HEK293 (cell line): ENCODE measurements around the gene BHLHE23.

Experiments used
- CTCF ChIA-PET: fragments of 350-600 bp; formaldehyde crosslinking; extraction: SDS; loops from one replicate; lab custom pipeline; 2021; ENCODE audit warnings: antibody characterized with exemption; lab: Yijun Ruan, JAX
- POLR2A ChIA-PET: fragments of 300-600 bp; formaldehyde crosslinking; extraction: SDS; loops from one replicate; lab custom pipeline; 2020; ENCODE audit warnings: antibody characterized with exemption, inconsistent platforms; lab: Yijun Ruan, JAX
- H3K27ac ChIP-seq: fragments of 200-500 bp; sonication (Bioruptor generic); 2 replicates; pipeline ENCODE4 v1.5.1; 2014; ENCODE audit warnings: low read depth, low read length, control low read depth, inconsistent platforms; ENCODE audit errors: extremely low read depth
- H3K36me3 ChIP-seq, 2 experiments: fragments of 200-500 bp in 1 of 2; sonication (Bioruptor generic) in 1 of 2; 1 replicate in 1 of 2; 2 replicates in 1 of 2; pipeline ENCODE4 v1.5.1; 2014 to 2017; ENCODE audit warnings: inconsistent platforms in 2 of 2, low read length in 2 of 2; ENCODE audit not compliant: control insufficient read depth in 2 of 2, insufficient read depth in 1 of 2
- H3K4me1 ChIP-seq: fragments of 200-500 bp; sonication (Bioruptor generic); 2 replicates; pipeline ENCODE4 v1.5.1; 2014; ENCODE audit warnings: mild to moderate bottlenecking, low read length, inconsistent platforms; ENCODE audit not compliant: control insufficient read depth, insufficient read depth
- H3K4me3 ChIP-seq: 2 replicates; pipeline ENCODE4 v1.5.1; 2011; ENCODE audit warnings: low read depth, mild to moderate bottlenecking, control low read depth, low read length, moderate library complexity
- H3K9me3 ChIP-seq: fragments of 200-500 bp; sonication (Bioruptor generic); 2 replicates; pipeline ENCODE4 v1.5.1; 2014; ENCODE audit warnings: low read depth, low read length, inconsistent platforms; ENCODE audit not compliant: control insufficient read depth, insufficient read depth
- EGR2 ChIP-seq: fragments of 450-650 bp; formaldehyde crosslinking; IDR thresholded peaks from 2 replicates; pipeline ENCODE4 v1.5.1; 2016; ENCODE audit warnings: low read depth, missing biosample characterization, missing genetic modification characterization
- FEZF1 ChIP-seq: fragments of 450-650 bp; formaldehyde crosslinking; IDR thresholded peaks from 2 replicates; pipeline ENCODE4 v1.5.1; 2016; ENCODE audit warnings: missing biosample characterization, missing genetic modification characterization
- TRIM28 ChIP-seq: IDR thresholded peaks from 2 replicates; pipeline ENCODE4 v1.6.1; 2011; ENCODE audit warnings: low read length, control low read depth, borderline replicate concordance
- YY1 ChIP-seq: fragments of 450-650 bp; formaldehyde crosslinking; IDR thresholded peaks from 2 replicates; pipeline ENCODE4 v1.5.1; 2018; ENCODE audit warnings: missing biosample characterization, missing genetic modification characterization
- ZFP41 ChIP-seq: fragments of 450-650 bp; formaldehyde crosslinking; IDR thresholded peaks from 2 replicates; pipeline ENCODE4 v1.5.1; 2016; ENCODE audit warnings: missing biosample characterization, missing genetic modification characterization, borderline replicate concordance
- ZNF10 ChIP-seq: fragments of 450-650 bp; formaldehyde crosslinking; IDR thresholded peaks from 2 replicates; pipeline ENCODE4 v1.5.1; 2017; ENCODE audit warnings: missing biosample characterization, missing genetic modification characterization
- ZNF133 ChIP-seq: fragments of 450-650 bp; formaldehyde crosslinking; IDR thresholded peaks from 2 replicates; pipeline ENCODE4 v1.5.1; 2016; ENCODE audit warnings: missing biosample characterization, missing genetic modification characterization
- ZNF184 ChIP-seq: fragments of 450-650 bp; IDR thresholded peaks from 2 replicates; pipeline ENCODE4 v1.5.1; 2018; ENCODE audit warnings: missing biosample characterization, mild to moderate bottlenecking, missing genetic modification characterization
- ZNF19 ChIP-seq: fragments of 450-650 bp; formaldehyde crosslinking; IDR thresholded peaks from 2 replicates; pipeline ENCODE4; 2016; ENCODE audit warnings: missing biosample characterization, missing genetic modification characterization, low read depth
- ZNF354C ChIP-seq: fragments of 450-650 bp; formaldehyde crosslinking; IDR thresholded peaks from 2 replicates; pipeline ENCODE4 v1.5.1; 2016; ENCODE audit warnings: missing biosample characterization, missing genetic modification characterization, low read depth, borderline replicate concordance
- ZNF416 ChIP-seq: fragments of 450-650 bp; formaldehyde crosslinking; IDR thresholded peaks from 2 replicates; pipeline ENCODE4 v1.5.1; 2016; ENCODE audit warnings: missing biosample characterization, missing genetic modification characterization
- ZNF549 ChIP-seq: fragments of 450-650 bp; IDR thresholded peaks from 2 replicates; pipeline ENCODE4 v1.5.1; 2018; ENCODE audit warnings: missing biosample characterization, missing genetic modification characterization, mild to moderate bottlenecking, inconsistent platforms, moderate library complexity
- ZNF610 ChIP-seq: fragments of 450-650 bp; formaldehyde crosslinking; IDR thresholded peaks from 2 replicates; pipeline ENCODE4 v1.5.1; 2016; ENCODE audit warnings: missing biosample characterization, missing genetic modification characterization, borderline replicate concordance
- ZNF701 ChIP-seq: fragments of 450-650 bp; formaldehyde crosslinking; IDR thresholded peaks from 2 replicates; pipeline ENCODE4 v1.5.1; 2016; ENCODE audit warnings: missing biosample characterization, missing genetic modification characterization
- TF ChIP-seq, protein P1 (sequence below): fragments of 450-650 bp; formaldehyde crosslinking; IDR thresholded peaks from 2 replicates; pipeline ENCODE4 v1.5.1; 2016; ENCODE audit warnings: missing biosample characterization, missing genetic modification characterization
- TF ChIP-seq, protein P2 (sequence below): fragments of 450-650 bp; formaldehyde crosslinking; IDR thresholded peaks from 2 replicates; pipeline ENCODE4 v1.5.1; 2016; ENCODE audit warnings: missing biosample characterization, missing genetic modification characterization, borderline replicate concordance
- TF ChIP-seq, protein P3 (sequence below): fragments of 450-650 bp; formaldehyde crosslinking; IDR thresholded peaks from 2 replicates; pipeline ENCODE4 v1.5.1; 2016; ENCODE audit warnings: missing biosample characterization, missing genetic modification characterization
- TF ChIP-seq, protein P4 (sequence below): sonication (generic); formaldehyde crosslinking; IDR thresholded peaks from 2 replicates; pipeline ENCODE4 v1.8.1; 2022; ENCODE audit warnings: mild to moderate bottlenecking, moderate library complexity, missing genetic modification reagents
- TF ChIP-seq, protein P5 (sequence below): fragments of 450-650 bp; formaldehyde crosslinking; IDR thresholded peaks from 2 replicates; pipeline ENCODE4 v1.5.1; 2016; ENCODE audit warnings: missing biosample characterization, missing genetic modification characterization, low read depth
- TF ChIP-seq, protein P6 (sequence below): fragments of 450-650 bp; formaldehyde crosslinking; IDR thresholded peaks from 2 replicates; pipeline ENCODE4 v1.5.1; 2016; ENCODE audit warnings: missing biosample characterization, missing genetic modification characterization, low read depth
- TF ChIP-seq, protein P7 (sequence below): fragments of 450-650 bp; formaldehyde crosslinking; IDR thresholded peaks from 2 replicates; pipeline ENCODE4 v1.5.1; 2016; ENCODE audit warnings: missing biosample characterization, missing genetic modification characterization
- TF ChIP-seq, protein P8 (sequence below): fragments of 450-650 bp; formaldehyde crosslinking; IDR thresholded peaks from 2 replicates; pipeline ENCODE4 v1.5.1; 2016; ENCODE audit warnings: missing biosample characterization, missing genetic modification characterization
- TF ChIP-seq, protein P9 (sequence below): fragments of 450-650 bp; formaldehyde crosslinking; IDR thresholded peaks from 2 replicates; pipeline ENCODE4 v1.5.1; 2017; ENCODE audit warnings: missing biosample characterization, missing genetic modification characterization

The BHLHE23 gene

DNA sequence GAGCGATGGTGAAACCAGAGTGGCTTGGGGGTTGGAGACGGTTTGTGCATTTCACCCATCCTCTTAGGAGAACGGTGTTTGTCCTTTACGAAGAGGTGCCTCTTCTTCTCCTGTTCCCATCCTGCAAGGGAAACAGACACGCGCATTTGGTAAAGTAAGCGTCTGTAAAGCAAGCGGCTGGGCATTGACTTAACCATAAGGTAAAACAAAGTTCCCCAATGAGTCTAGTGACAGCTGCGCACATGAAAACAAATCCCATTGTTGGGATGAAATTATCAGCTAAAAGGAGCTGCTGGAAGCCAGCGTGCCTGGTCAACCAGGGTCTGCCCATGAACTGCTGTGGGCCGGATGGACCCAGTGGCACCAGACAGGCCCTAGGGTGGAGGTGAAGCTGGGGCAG lies 5.8 kb downstream of the BHLHE23 start:
- POLR2A ChIA-PET = no interaction called here
- CTCF ChIA-PET = interaction anchor here (0.9 kb wide), 1 partner anchor 28 kb away, joined by 3 read pairs; no protein-coding TSS in a partner anchor

DNA sequence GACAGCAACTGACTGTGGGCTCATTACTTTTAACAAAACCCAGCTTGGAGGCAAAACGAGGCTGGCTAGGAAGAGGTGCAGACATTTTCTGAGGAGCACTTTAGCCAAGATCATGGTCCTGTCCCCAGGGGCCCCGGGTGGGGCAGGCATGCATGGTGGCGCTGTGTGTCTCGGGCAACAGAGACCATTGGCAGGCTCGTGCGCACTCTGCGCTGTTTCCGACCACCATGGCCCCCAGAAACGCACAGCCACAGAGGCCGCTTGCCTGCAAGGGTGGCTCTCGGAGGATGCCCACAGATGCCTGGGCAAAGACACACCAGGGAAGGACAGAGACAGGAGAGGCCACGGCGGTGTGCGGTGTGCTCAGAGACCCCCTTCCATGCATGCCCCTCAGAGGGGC lies 6.7 kb downstream of the BHLHE23 start:
- H3K9me3 ChIP-seq = no peaks in the 10 kb centered on the region
- H3K4me3 ChIP-seq = no peak overlapping the region
- ChIA-PET CTCF (no interaction called here), POLR2A (no interaction called here)
- no peaks in the 10 kb centered on the region for H3K4me1 ChIP-seq
- no peaks in the 10 kb centered on the region for H3K36me3 ChIP-seq
- H3K27ac ChIP-seq = no peak overlapping the region
- TF ChIP-seq ZNF184 (tag by site-specific recombination) (no peak), ZNF10 (no peak), FEZF1 (tag by site-specific recombination) (no peak), ZNF354C (tag by site-specific recombination) (no peak), ZNF133 (no peak)
- TF ChIP-seq, protein P1, sequence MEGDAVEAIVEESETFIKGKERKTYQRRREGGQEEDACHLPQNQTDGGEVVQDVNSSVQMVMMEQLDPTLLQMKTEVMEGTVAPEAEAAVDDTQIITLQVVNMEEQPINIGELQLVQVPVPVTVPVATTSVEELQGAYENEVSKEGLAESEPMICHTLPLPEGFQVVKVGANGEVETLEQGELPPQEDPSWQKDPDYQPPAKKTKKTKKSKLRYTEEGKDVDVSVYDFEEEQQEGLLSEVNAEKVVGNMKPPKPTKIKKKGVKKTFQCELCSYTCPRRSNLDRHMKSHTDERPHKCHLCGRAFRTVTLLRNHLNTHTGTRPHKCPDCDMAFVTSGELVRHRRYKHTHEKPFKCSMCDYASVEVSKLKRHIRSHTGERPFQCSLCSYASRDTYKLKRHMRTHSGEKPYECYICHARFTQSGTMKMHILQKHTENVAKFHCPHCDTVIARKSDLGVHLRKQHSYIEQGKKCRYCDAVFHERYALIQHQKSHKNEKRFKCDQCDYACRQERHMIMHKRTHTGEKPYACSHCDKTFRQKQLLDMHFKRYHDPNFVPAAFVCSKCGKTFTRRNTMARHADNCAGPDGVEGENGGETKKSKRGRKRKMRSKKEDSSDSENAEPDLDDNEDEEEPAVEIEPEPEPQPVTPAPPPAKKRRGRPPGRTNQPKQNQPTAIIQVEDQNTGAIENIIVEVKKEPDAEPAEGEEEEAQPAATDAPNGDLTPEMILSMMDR (tag by site-specific recombination) = no peak
- TF ChIP-seq, protein P2, sequence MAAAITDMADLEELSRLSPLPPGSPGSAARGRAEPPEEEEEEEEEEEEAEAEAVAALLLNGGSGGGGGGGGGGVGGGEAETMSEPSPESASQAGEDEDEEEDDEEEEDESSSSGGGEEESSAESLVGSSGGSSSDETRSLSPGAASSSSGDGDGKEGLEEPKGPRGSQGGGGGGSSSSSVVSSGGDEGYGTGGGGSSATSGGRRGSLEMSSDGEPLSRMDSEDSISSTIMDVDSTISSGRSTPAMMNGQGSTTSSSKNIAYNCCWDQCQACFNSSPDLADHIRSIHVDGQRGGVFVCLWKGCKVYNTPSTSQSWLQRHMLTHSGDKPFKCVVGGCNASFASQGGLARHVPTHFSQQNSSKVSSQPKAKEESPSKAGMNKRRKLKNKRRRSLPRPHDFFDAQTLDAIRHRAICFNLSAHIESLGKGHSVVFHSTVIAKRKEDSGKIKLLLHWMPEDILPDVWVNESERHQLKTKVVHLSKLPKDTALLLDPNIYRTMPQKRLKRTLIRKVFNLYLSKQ = no peak
- TF ChIP-seq, protein P3, sequence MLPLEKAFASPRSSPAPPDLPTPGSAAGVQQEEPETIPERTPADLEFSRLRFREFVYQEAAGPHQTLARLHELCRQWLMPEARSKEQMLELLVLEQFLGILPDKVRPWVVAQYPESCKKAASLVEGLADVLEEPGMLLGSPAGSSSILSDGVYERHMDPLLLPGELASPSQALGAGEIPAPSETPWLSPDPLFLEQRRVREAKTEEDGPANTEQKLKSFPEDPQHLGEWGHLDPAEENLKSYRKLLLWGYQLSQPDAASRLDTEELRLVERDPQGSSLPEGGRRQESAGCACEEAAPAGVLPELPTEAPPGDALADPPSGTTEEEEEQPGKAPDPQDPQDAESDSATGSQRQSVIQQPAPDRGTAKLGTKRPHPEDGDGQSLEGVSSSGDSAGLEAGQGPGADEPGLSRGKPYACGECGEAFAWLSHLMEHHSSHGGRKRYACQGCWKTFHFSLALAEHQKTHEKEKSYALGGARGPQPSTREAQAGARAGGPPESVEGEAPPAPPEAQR (tag by site-specific recombination) = no peak
- TF ChIP-seq, protein P4, sequence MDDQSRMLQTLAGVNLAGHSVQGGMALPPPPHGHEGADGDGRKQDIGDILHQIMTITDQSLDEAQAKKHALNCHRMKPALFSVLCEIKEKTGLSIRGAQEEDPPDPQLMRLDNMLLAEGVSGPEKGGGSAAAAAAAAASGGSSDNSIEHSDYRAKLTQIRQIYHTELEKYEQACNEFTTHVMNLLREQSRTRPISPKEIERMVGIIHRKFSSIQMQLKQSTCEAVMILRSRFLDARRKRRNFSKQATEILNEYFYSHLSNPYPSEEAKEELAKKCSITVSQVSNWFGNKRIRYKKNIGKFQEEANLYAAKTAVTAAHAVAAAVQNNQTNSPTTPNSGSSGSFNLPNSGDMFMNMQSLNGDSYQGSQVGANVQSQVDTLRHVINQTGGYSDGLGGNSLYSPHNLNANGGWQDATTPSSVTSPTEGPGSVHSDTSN (CRISPR knock-in tag) = no peak

More for the DNA sequence above, 5.8 kb downstream of the BHLHE23 start:
- H3K36me3 ChIP-seq = no peaks in the 10 kb centered on the region
- H3K4me1 ChIP-seq = no peaks in the 10 kb centered on the region
- TF ChIP-seq, protein P5, sequence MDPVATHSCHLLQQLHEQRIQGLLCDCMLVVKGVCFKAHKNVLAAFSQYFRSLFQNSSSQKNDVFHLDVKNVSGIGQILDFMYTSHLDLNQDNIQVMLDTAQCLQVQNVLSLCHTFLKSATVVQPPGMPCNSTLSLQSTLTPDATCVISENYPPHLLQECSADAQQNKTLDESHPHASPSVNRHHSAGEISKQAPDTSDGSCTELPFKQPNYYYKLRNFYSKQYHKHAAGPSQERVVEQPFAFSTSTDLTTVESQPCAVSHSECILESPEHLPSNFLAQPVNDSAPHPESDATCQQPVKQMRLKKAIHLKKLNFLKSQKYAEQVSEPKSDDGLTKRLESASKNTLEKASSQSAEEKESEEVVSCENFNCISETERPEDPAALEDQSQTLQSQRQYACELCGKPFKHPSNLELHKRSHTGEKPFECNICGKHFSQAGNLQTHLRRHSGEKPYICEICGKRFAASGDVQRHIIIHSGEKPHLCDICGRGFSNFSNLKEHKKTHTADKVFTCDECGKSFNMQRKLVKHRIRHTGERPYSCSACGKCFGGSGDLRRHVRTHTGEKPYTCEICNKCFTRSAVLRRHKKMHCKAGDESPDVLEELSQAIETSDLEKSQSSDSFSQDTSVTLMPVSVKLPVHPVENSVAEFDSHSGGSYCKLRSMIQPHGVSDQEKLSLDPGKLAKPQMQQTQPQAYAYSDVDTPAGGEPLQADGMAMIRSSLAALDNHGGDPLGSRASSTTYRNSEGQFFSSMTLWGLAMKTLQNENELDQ (tag by site-specific recombination) = no peak
- no peak for TF ChIP-seq TRIM28
- TF ChIP-seq, protein P6, sequence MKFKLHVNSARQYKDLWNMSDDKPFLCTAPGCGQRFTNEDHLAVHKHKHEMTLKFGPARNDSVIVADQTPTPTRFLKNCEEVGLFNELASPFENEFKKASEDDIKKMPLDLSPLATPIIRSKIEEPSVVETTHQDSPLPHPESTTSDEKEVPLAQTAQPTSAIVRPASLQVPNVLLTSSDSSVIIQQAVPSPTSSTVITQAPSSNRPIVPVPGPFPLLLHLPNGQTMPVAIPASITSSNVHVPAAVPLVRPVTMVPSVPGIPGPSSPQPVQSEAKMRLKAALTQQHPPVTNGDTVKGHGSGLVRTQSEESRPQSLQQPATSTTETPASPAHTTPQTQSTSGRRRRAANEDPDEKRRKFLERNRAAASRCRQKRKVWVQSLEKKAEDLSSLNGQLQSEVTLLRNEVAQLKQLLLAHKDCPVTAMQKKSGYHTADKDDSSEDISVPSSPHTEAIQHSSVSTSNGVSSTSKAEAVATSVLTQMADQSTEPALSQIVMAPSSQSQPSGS (tag by site-specific recombination) = no peak
- TF ChIP-seq ZNF549 (tag by site-specific recombination) = no peak
- TF ChIP-seq, protein P7, sequence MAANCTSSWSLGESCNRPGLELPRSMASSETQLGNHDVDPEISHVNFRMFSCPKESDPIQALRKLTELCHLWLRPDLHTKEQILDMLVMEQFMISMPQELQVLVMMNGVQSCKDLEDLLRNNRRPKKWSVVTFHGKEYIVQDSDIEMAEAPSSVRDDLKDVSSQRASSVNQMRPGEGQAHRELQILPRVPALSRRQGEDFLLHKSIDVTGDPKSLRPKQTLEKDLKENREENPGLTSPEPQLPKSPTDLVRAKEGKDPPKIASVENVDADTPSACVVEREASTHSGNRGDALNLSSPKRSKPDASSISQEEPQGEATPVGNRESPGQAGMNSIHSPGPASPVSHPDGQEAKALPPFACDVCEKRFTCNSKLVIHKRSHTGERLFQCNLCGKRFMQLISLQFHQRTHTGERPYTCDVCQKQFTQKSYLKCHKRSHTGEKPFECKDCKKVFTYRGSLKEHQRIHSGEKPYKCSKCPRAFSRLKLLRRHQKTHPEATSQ (tag by site-specific recombination) = no peak
- no peak for TF ChIP-seq EGR2 (tag by site-specific recombination)
- no peak for TF ChIP-seq ZNF701 (tag by site-specific recombination)
- TF ChIP-seq, protein P8, sequence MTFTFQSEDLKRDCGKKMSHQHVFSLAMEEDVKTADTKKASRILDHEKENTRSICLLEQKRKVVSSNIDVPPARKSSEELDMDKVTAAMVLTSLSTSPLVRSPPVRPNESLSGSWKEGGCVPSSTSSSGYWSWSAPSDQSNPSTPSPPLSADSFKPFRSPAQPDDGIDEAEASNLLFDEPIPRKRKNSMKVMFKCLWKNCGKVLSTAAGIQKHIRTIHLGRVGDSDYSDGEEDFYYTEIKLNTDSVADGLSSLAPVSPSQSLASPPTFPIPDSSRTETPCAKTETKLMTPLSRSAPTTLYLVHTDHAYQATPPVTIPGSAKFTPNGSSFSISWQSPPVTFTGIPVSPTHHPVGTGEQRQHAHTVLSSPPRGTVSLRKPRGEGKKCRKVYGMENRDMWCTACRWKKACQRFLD (tag by site-specific recombination) = no peak
- TF ChIP-seq ZNF19 (tag by site-specific recombination) = no peak
- no peak for TF ChIP-seq ZNF610 (tag by site-specific recombination)
- no peak for TF ChIP-seq ZNF416 (tag by site-specific recombination)
- TF ChIP-seq, protein P9, sequence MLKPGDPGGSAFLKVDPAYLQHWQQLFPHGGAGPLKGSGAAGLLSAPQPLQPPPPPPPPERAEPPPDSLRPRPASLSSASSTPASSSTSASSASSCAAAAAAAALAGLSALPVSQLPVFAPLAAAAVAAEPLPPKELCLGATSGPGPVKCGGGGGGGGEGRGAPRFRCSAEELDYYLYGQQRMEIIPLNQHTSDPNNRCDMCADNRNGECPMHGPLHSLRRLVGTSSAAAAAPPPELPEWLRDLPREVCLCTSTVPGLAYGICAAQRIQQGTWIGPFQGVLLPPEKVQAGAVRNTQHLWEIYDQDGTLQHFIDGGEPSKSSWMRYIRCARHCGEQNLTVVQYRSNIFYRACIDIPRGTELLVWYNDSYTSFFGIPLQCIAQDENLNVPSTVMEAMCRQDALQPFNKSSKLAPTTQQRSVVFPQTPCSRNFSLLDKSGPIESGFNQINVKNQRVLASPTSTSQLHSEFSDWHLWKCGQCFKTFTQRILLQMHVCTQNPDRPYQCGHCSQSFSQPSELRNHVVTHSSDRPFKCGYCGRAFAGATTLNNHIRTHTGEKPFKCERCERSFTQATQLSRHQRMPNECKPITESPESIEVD (tag by site-specific recombination) = no peak
- TF ChIP-seq YY1 (tag by site-specific recombination) = no peak
- no peak for TF ChIP-seq ZFP41 (tag by site-specific recombination)
- no peak overlapping the region for H3K27ac ChIP-seq
- H3K9me3 ChIP-seq = no peaks in the 10 kb centered on the region
- H3K4me3 ChIP-seq = no peak overlapping the region
